ENCODE measurements around the gene AP1M2.
"Not testable (repeated sequence)": the region's sequence is repeated elsewhere in the genome, so short reads cannot be mapped to it uniquely, and the experiment has no call there.

AP1M2 gene

GRCh38 chr19:10600149-10600548, 13.0 kb upstream of the AP1M2 start:
- no peak for DNase-seq

- DNase-seq, result no peak
These were observed 6.9 kb upstream of the AP1M2 start for GRCh38 chr19:10593820-10594637.

- DNase-seq, result no peak
These were observed 6.0 kb upstream of the AP1M2 start for GRCh38 chr19:10593148-10593547.

- DNase-seq, result no peak
These were observed 683 bp upstream of the AP1M2 start for GRCh38 chr19:10587839-10588150.

GRCh38 chr19:10586396-10586795, 716 bp downstream of the AP1M2 start:
- DNase-seq, result no peak

GRCh38 chr19:10583036-10583776, 3.9 kb downstream of the AP1M2 start:
- DNase-seq, result no peak

GRCh38 chr19:10582091-10582490, 5.0 kb downstream of the AP1M2 start:
- no peak for DNase-seq

GRCh38 chr19:10580979-10581631, 6.0 kb downstream of the AP1M2 start:
- no peak for DNase-seq

GRCh38 chr19:10577951-10578350, 9.2 kb downstream of the AP1M2 start:
- DNase-seq, result no peak

GRCh38 chr19:10575011-10575716, 11.9 kb downstream of the AP1M2 start:
- no peak for DNase-seq

GRCh38 chr19:10574462-10574861, 12.7 kb downstream of the AP1M2 start:
- DNase-seq, result no peak

- not testable (repeated sequence) for DNase-seq
These were observed 13.3 kb downstream of the AP1M2 start for GRCh38 chr19:10573793-10574192.

- DNase-seq, result peak; percentile 99
These were observed 18.1 kb downstream of the AP1M2 start, which contains the start of gene CDKN2D for GRCh38 chr19:10568826-10569651. Gene CDKN2D (minus strand): TSS chr19:10568979. CDS start chr19:10568653, 326 bp downstream.

- DNase-seq, result peak; percentile 45
These were observed 18.9 kb downstream of the AP1M2 start for GRCh38 chr19:10568062-10568825.

- DNase-seq, result no peak
These were observed 19.5 kb downstream of the AP1M2 start for GRCh38 chr19:10567656-10568055.

- no peak for DNase-seq
These were observed 20.3 kb downstream of the AP1M2 start for GRCh38 chr19:10566658-10567410.

- no peak for DNase-seq
These were observed 20.8 kb downstream of the AP1M2 start for GRCh38 chr19:10566408-10566657.

GRCh38 chr19:10565567-10566407, 21.3 kb downstream of the AP1M2 start, which contains the start of gene KRI1:
Gene KRI1 (minus strand): TSS chr19:10566010. CDS start chr19:10565999, 11 bp downstream.
- DNase-seq, result peak; percentile 96

GRCh38 chr19:10565028-10565566, 22.0 kb downstream of the AP1M2 start:
- peak; percentile 34 for DNase-seq

GRCh38 chr19:10562609-10563008, 24.5 kb downstream of the AP1M2 start:
- no peak for DNase-seq
